Measurements from ENCODE around the gene HGS. TPM values are rescaled to one million over a fixed set of nuclear protein-coding genes. Genes with fewer than 3 reads are reported as not detected.
A peak's percentile ranks its signal among the peaks of the same experiment; 100 is the strongest.

HGS gene
- total RNA-seq, 1 donor from 2014 or later = 215 TPM

DNA sequence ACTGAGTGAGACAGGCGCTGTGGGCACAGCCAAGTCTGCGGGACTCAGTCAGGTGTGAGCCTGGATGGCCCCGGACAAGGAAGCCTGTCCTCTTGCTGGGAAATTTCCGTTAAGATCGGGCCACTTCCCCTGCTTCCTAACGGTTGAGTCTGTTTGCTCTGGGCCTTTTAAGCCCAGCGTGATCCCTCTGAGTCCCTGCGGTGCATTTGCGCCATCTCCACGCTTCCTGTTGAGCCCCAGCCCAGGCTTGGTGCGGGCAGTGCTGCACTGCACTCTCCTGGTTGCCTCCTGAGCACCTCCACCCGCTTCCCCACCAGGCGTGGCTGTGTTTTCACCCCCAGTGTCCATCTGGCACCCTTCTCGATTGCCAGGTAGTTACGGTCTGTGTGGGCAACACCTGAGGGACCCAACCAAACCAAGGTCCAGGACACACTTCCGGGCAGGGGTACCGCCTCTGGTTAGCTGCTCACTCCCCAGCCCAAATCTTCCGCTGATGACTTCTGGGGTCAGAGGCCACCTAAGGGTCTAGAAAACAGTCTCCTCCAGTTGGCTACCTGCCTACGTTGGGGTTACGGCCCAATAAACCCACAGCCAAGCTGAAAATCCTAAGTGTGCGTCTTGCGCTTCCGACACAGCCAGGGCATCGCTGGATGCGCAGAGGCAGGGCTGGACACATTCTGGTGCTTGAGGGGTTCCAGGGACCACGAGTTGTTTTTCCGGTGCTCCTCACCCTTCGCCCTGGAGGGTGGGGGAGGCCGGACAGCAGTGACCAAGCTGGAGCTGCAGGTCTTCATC is 26.9 kb downstream of the HGS start:
- DNase-seq (ENCODE audit: low read depth) = no peak
- no peak for TF ChIP-seq CTCF (IDR thresholded peaks at IDR 0.05; ENCODE audit: insufficient read depth, low read length, poor library complexity, severe bottlenecking)
- H3K36me3 ChIP-seq (ENCODE audit: control insufficient read depth, insufficient read depth, low read length) = no peaks in the 10 kb centered on the region
- no peaks in the 10 kb centered on the region for H3K27me3 ChIP-seq (ENCODE audit: control insufficient read depth, insufficient read depth, low read length)
- no peak overlapping the region for H3K4me3 ChIP-seq (ENCODE audit: low read depth, low read length)

GRCh38 chr17:81711814-81712467 is 28.1 kb downstream of the HGS start, which contains the start of gene SLC25A10:
TSS of gene SLC25A10 (plus strand) at chr17:81712284. CDS start at chr17:81712427, 143 bp downstream.
- H3K4me3 ChIP-seq (ENCODE audit: low read depth, low read length) = peak within 1 kb of the TSS; percentile 56
- no peaks in the 10 kb centered on the region for H3K36me3 ChIP-seq (ENCODE audit: control insufficient read depth, insufficient read depth, low read length)
- no peaks in the 10 kb centered on the region for H3K27me3 ChIP-seq (ENCODE audit: control insufficient read depth, insufficient read depth, low read length)
- TF ChIP-seq CTCF (IDR thresholded peaks at IDR 0.05; ENCODE audit: insufficient read depth, low read length, poor library complexity, severe bottlenecking) = no peak
- DNase-seq (ENCODE audit: low read depth) = peak; percentile 45

GRCh38 chr17:81712468-81713003 is 28.7 kb downstream of the HGS start:
- TF ChIP-seq CTCF (IDR thresholded peaks at IDR 0.05; ENCODE audit: insufficient read depth, low read length, poor library complexity, severe bottlenecking) = peak; percentile 14
- DNase-seq (ENCODE audit: low read depth) = no peak
- no peaks in the 10 kb centered on the region for H3K27me3 ChIP-seq (ENCODE audit: control insufficient read depth, insufficient read depth, low read length)

GRCh38 chr17:81713004-81713555 is 29.3 kb downstream of the HGS start:
- no peak for DNase-seq (ENCODE audit: low read depth)
- Histone ChIP-seq H3K27me3 (ENCODE audit: control insufficient read depth, insufficient read depth, low read length) (no peaks in the 10 kb centered on the region), H3K4me3 (ENCODE audit: low read depth, low read length) (peak overlapping the region; percentile 56), H3K36me3 (ENCODE audit: control insufficient read depth, insufficient read depth, low read length) (peaks cover 1% of the 10 kb centered on the region)
- no peak for TF ChIP-seq CTCF (IDR thresholded peaks at IDR 0.05; ENCODE audit: insufficient read depth, low read length, poor library complexity, severe bottlenecking)

More at GRCh38 chr17:81712468-81713003, 28.7 kb downstream of the HGS start:
- Histone ChIP-seq H3K4me3 (ENCODE audit: low read depth, low read length) (peak overlapping the region; percentile 56), H3K36me3 (ENCODE audit: control insufficient read depth, insufficient read depth, low read length) (peaks cover 1% of the 10 kb centered on the region)

GRCh38 chr17:81713556-81714411 is 30.0 kb downstream of the HGS start:
- Histone ChIP-seq H3K36me3 (ENCODE audit: control insufficient read depth, insufficient read depth, low read length) (peaks cover 1% of the 10 kb centered on the region), H3K4me3 (ENCODE audit: low read depth, low read length) (peak overlapping the region; percentile 56), H3K27me3 (ENCODE audit: control insufficient read depth, insufficient read depth, low read length) (no peaks in the 10 kb centered on the region)
- DNase-seq (ENCODE audit: low read depth) = no peak
- TF ChIP-seq CTCF (IDR thresholded peaks at IDR 0.05; ENCODE audit: insufficient read depth, low read length, poor library complexity, severe bottlenecking) = no peak

All from kidney epithelial cell (primary cell).